GM23338 (cell line): ENCODE results near the gene ADGRG1. TPM values are rescaled to one million over a fixed set of nuclear protein-coding genes. Genes with fewer than 3 reads are reported as not detected.

Experiments used
- ATAC-seq: fragments of 200-7000 bp; cut with Tn5 transposase; 3 replicates; pipeline ENCODE4 v1.9.1; 2020
- DNase-seq: peaks from one replicate; pipeline ENCODE4 v3.0.0-alpha.2; 2015; ENCODE audit warnings: low spot score
- H2AFZ ChIP-seq: fragments of 200-600 bp; sonication (generic); 2 replicates; pipeline ENCODE4 v1.8.0; 2016; ENCODE audit warnings: antibody characterized with exemption, mild to moderate bottlenecking, moderate library complexity
- H3F3A ChIP-seq: fragments of 200-600 bp; sonication (generic); replicated peaks from 2 replicates; pipeline ENCODE4 v1.8.0; 2017; ENCODE audit warnings: antibody characterized with exemption, mixed run types, low read depth
- H3K27ac ChIP-seq: fragments of 200-600 bp; sonication (generic); 2 replicates; pipeline ENCODE4 v1.6.1; 2016; ENCODE audit warnings: low read depth
- H3K27me3 ChIP-seq: fragments of 200-600 bp; sonication (generic); 2 replicates; pipeline ENCODE4 v1.8.0; 2016; ENCODE audit warnings: mild to moderate bottlenecking, mixed run types, moderate library complexity; ENCODE audit not compliant: insufficient read depth
- H3K36me3 ChIP-seq: fragments of 200-600 bp; sonication (generic); 2 replicates; pipeline ENCODE4 v1.8.0; 2016; ENCODE audit warnings: mild to moderate bottlenecking; ENCODE audit not compliant: insufficient read depth
- H3K4me1 ChIP-seq: fragments of 200-600 bp; sonication (generic); 2 replicates; pipeline ENCODE4 v1.8.0; 2016; ENCODE audit warnings: mild to moderate bottlenecking, moderate library complexity; ENCODE audit not compliant: insufficient read depth
- H3K4me2 ChIP-seq: fragments of 200-600 bp; sonication (generic); 2 replicates; pipeline ENCODE4 v1.7.1; 2017; ENCODE audit warnings: mixed run types
- H3K4me3 ChIP-seq: fragments of 200-600 bp; sonication (generic); 2 replicates; pipeline ENCODE4 v1.6.1; 2016; ENCODE audit warnings: mixed run types
- H3K79me2 ChIP-seq: fragments of 200-600 bp; sonication (generic); replicated peaks from 2 replicates; pipeline ENCODE4 v1.8.0; 2017; ENCODE audit warnings: mild to moderate bottlenecking; ENCODE audit not compliant: insufficient read depth
- H3K9me2 ChIP-seq: fragments of 200-600 bp; sonication (generic); 2 replicates; pipeline ENCODE4 v1.8.0; 2017; ENCODE audit not compliant: insufficient read depth
- H4K20me1 ChIP-seq: fragments of 200-600 bp; sonication (generic); replicated peaks from 2 replicates; pipeline ENCODE4 v1.8.0; 2017; ENCODE audit warnings: mild to moderate bottlenecking; ENCODE audit not compliant: insufficient read depth
- H3K27ac Mint-ChIP-seq: 2 replicates; pipeline ENCODE4 v1.8.0; 2020; ENCODE audit warnings: inconsistent platforms, mild to moderate bottlenecking, moderate library complexity, mixed read lengths
- H3K27me3 Mint-ChIP-seq: 3 replicates; pipeline ENCODE4 v1.8.0; 2022; ENCODE audit warnings: low read depth, mild to moderate bottlenecking, moderate library complexity, mixed read lengths, inconsistent platforms; ENCODE audit not compliant: insufficient read depth, poor library complexity
- H3K36me3 Mint-ChIP-seq: 3 replicates; pipeline ENCODE4 v1.8.0; 2021; ENCODE audit warnings: low read depth, mild to moderate bottlenecking, inconsistent platforms, moderate library complexity, mixed read lengths
- H3K4me1 Mint-ChIP-seq: 3 replicates; pipeline ENCODE4 v1.8.0; 2020; ENCODE audit warnings: mild to moderate bottlenecking, inconsistent platforms, mixed read lengths
- H3K4me3 Mint-ChIP-seq: 3 replicates; pipeline ENCODE4 v1.8.0; 2021; ENCODE audit warnings: moderate library complexity, mild to moderate bottlenecking, inconsistent platforms, mixed read lengths
- H3K9me3 Mint-ChIP-seq: 3 replicates; pipeline ENCODE4 v1.8.0; 2020; ENCODE audit warnings: moderate library complexity, mild to moderate bottlenecking, inconsistent platforms, mixed read lengths
- CREB1 ChIP-seq: fragments of 250-450 bp; sonication (Bioruptor Pico); IDR thresholded peaks from 2 replicates; pipeline ENCODE4 v1.5.0; 2020; ENCODE audit warnings: low read depth, mild to moderate bottlenecking, moderate library complexity
- CTCF ChIP-seq, 2 experiments: fragments of 200-600 bp in 1 of 2; sonication (generic) in 1 of 2; conservative IDR thresholded peaks; 2 replicates each; pipeline versions ENCODE4 v1.5.1 to v1.6.1; 2016 to 2017; ENCODE audit warnings: antibody characterized with exemption in 2 of 2, low read depth in 2 of 2, mild to moderate bottlenecking in 2 of 2, moderate library complexity in 1 of 2
- EZH2 ChIP-seq: fragments of 200-600 bp; sonication (generic); IDR thresholded peaks from one replicate; pipeline ENCODE4 v1.8.0; 2017; ENCODE audit warnings: antibody characterized with exemption, mild to moderate bottlenecking, low read depth; ENCODE audit not compliant: unreplicated experiment
- EZH2phosphoT487 ChIP-seq: fragments of 200-600 bp; sonication (generic); IDR thresholded peaks from one replicate; pipeline ENCODE4 v1.8.1; 2018; ENCODE audit warnings: antibody characterized with exemption; ENCODE audit not compliant: unreplicated experiment
- JUNB ChIP-seq: IDR thresholded peaks from one replicate; pipeline ENCODE4 v1.6.1; 2016; ENCODE audit warnings: antibody characterized with exemption; ENCODE audit not compliant: unreplicated experiment
- NANOG ChIP-seq: IDR thresholded peaks from 2 replicates; pipeline ENCODE4 v1.6.1; 2016; ENCODE audit warnings: antibody characterized with exemption, borderline replicate concordance
- POLR2AphosphoS5 ChIP-seq: IDR thresholded peaks from 2 replicates; pipeline ENCODE4 v1.6.1; 2016; ENCODE audit warnings: antibody characterized with exemption, low read depth
- STAT1 ChIP-seq: IDR thresholded peaks from one replicate; pipeline ENCODE4 v1.6.1; 2016; ENCODE audit warnings: antibody characterized with exemption; ENCODE audit not compliant: unreplicated experiment
- ZNF114 ChIP-seq: fragments of 250-450 bp; sonication (Bioruptor Pico); IDR thresholded peaks from 2 replicates; pipeline ENCODE4 v1.5.0; 2020; ENCODE audit warnings: mild to moderate bottlenecking, moderate library complexity
- ZNF331 ChIP-seq: fragments of 250-450 bp; sonication (Bioruptor Pico); IDR thresholded peaks from 2 replicates; pipeline ENCODE4 v1.5.0; 2020; ENCODE audit warnings: low read depth, mild to moderate bottlenecking, moderate library complexity
- ZNF462 ChIP-seq: fragments of 250-450 bp; sonication (Bioruptor Pico); IDR thresholded peaks from 2 replicates; pipeline ENCODE4 v1.5.0; 2020; ENCODE audit warnings: mild to moderate bottlenecking, moderate library complexity
- polyA plus RNA-seq: library from polyadenylated mRNA; unstranded; fragments of >200 nt; fragmentation: Nextera tagmentation; extraction: Ambion mirVana; gene quantifications from 2 replicates; pipeline ENCODE4 v1.2.1, GENCODE V29; 2016
- total RNA-seq: library from RNA; depleted of rRNA; stranded (reverse); fragments of >200 nt; shearing (Covaris generic); gene quantifications from 2 replicates; pipeline ENCODE4 v1.2.3, GENCODE V29; 2014
- TF ChIP-seq, protein P1 (sequence below): IDR thresholded peaks from 2 replicates; pipeline ENCODE4 v1.6.1; 2016; ENCODE audit warnings: antibody characterized with exemption
- TF ChIP-seq, protein P2 (sequence below): IDR thresholded peaks from one replicate; pipeline ENCODE4 v1.6.1; 2018; ENCODE audit warnings: antibody characterized with exemption; ENCODE audit not compliant: unreplicated experiment

The ADGRG1 gene
- total and polyA plus RNA-seq, 2 experiments from 2014 or later: 0.14 to 0.47 TPM

GRCh38 chr16:57692636-57693035, 64.2 kb downstream of the ADGRG1 start:
- Mint-ChIP-seq H3K27me3 (peaks cover 6% of the 10 kb centered on the region), H3K36me3 (no peaks in the 10 kb centered on the region), H3K4me1 (peaks cover 15% of the 10 kb centered on the region), H3K4me3 (no peak overlapping the region), H3K27ac (no peak overlapping the region), H3K9me3 (no peaks in the 10 kb centered on the region)
- H3F3A ChIP-seq: no peaks in the 10 kb centered on the region
- no peak overlapping the region for H3K4me3 ChIP-seq
- no peak for TF ChIP-seq POLR2AphosphoS5
- no peak for TF ChIP-seq ZNF331
- TF ChIP-seq NANOG: no peak
- TF ChIP-seq CREB1 (CRISPR knock-in tag): no peak
- TF ChIP-seq EZH2phosphoT487: no peak
- TF ChIP-seq CTCF (conservative IDR thresholded peaks at IDR 0.05; ENCODE audit: low read depth in 2 of 2): no peak
- no peak for TF ChIP-seq JUNB
- TF ChIP-seq STAT1: no peak
- no peak for TF ChIP-seq ZNF114
- TF ChIP-seq, protein P1, sequence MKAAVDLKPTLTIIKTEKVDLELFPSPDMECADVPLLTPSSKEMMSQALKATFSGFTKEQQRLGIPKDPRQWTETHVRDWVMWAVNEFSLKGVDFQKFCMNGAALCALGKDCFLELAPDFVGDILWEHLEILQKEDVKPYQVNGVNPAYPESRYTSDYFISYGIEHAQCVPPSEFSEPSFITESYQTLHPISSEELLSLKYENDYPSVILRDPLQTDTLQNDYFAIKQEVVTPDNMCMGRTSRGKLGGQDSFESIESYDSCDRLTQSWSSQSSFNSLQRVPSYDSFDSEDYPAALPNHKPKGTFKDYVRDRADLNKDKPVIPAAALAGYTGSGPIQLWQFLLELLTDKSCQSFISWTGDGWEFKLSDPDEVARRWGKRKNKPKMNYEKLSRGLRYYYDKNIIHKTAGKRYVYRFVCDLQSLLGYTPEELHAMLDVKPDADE: no peak
- TF ChIP-seq, protein P2, sequence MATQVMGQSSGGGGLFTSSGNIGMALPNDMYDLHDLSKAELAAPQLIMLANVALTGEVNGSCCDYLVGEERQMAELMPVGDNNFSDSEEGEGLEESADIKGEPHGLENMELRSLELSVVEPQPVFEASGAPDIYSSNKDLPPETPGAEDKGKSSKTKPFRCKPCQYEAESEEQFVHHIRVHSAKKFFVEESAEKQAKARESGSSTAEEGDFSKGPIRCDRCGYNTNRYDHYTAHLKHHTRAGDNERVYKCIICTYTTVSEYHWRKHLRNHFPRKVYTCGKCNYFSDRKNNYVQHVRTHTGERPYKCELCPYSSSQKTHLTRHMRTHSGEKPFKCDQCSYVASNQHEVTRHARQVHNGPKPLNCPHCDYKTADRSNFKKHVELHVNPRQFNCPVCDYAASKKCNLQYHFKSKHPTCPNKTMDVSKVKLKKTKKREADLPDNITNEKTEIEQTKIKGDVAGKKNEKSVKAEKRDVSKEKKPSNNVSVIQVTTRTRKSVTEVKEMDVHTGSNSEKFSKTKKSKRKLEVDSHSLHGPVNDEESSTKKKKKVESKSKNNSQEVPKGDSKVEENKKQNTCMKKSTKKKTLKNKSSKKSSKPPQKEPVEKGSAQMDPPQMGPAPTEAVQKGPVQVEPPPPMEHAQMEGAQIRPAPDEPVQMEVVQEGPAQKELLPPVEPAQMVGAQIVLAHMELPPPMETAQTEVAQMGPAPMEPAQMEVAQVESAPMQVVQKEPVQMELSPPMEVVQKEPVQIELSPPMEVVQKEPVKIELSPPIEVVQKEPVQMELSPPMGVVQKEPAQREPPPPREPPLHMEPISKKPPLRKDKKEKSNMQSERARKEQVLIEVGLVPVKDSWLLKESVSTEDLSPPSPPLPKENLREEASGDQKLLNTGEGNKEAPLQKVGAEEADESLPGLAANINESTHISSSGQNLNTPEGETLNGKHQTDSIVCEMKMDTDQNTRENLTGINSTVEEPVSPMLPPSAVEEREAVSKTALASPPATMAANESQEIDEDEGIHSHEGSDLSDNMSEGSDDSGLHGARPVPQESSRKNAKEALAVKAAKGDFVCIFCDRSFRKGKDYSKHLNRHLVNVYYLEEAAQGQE: no peak
- no peak for TF ChIP-seq ZNF462 (CRISPR knock-in tag)
- no peak for TF ChIP-seq EZH2
- no peak for ATAC-seq
- H3K79me2 ChIP-seq: no peaks in the 10 kb centered on the region
- no peaks in the 10 kb centered on the region for H3K27me3 ChIP-seq
- no peaks in the 10 kb centered on the region for H3K4me1 ChIP-seq
- no peak overlapping the region for H3K4me2 ChIP-seq
- no peak overlapping the region for H2AFZ ChIP-seq
- H4K20me1 ChIP-seq: no peaks in the 10 kb centered on the region
- H3K27ac ChIP-seq: no peak overlapping the region
- no peaks in the 10 kb centered on the region for H3K36me3 ChIP-seq
- no peaks in the 10 kb centered on the region for H3K9me2 ChIP-seq
- DNase-seq: no peak
